Sigmoid colon (tissue), 4 donors: ENCODE measurements around the gene SMAD5.

Source experiments
- CTCF ChIP-seq, 4 experiments: fragments of 450-650 bp in 3 of 4; fragments of 200-600 bp in 1 of 4; IDR thresholded peaks; one replicate each; pipeline ENCODE4 v1.5.1; 2016 to 2019; ENCODE audit warnings: antibody characterized with exemption in 4 of 4, mild to moderate bottlenecking in 3 of 4, moderate library complexity in 2 of 4
- EP300 ChIP-seq, 4 donors: sonication (generic); formaldehyde crosslinking; IDR thresholded peaks; one replicate each; pipeline ENCODE4 v1.6.1; 2017; ENCODE audit warnings: antibody characterized with exemption in 4 of 4
- POLR2A ChIP-seq, 2 donors: fragments of 450-650 bp; IDR thresholded peaks; one replicate each; pipeline ENCODE4 v1.6.1; 2016; ENCODE audit warnings: antibody characterized with exemption in 2 of 2, mild to moderate bottlenecking in 2 of 2, moderate library complexity in 2 of 2
- POLR2AphosphoS5 ChIP-seq, 4 donors: sonication (generic); formaldehyde crosslinking; IDR thresholded peaks; one replicate each; pipeline ENCODE4 v1.6.1; 2017; ENCODE audit warnings: antibody characterized with exemption in 4 of 4

- TF ChIP-seq CTCF (IDR thresholded peaks at IDR 0.05) (no peak), EP300 (IDR thresholded peaks at IDR 0.05) (no peak), POLR2AphosphoS5 (IDR thresholded peaks at IDR 0.05) (no peak), POLR2A (IDR thresholded peaks at IDR 0.05) (no peak)
Observed at GRCh38 chr5:136190091-136190720, 57.6 kb downstream of the SMAD5 start.
